Gastroesophageal sphincter (tissue), 4 donors: ENCODE measurements around the gene ETS1. TPM values are rescaled to one million over a fixed set of nuclear protein-coding genes. Genes with fewer than 3 reads are reported as not detected.
A peak's percentile ranks its signal among the peaks of the same experiment; 100 is the strongest.

Experiments
- ATAC-seq: fragments of 150-250 bp; one replicate; pipeline ENCODE4 v1.9.1; 2016; ENCODE audit warnings: mild to moderate bottlenecking, moderate library complexity
- H3K27ac ChIP-seq, 4 donors: fragments of 200-600 bp; sonication (generic) in 3 of 4; 1 replicate in 3 of 4; 2 replicates in 1 of 4; pipeline ENCODE4 v1.5.1; 2016 to 2019
- H3K27me3 ChIP-seq: fragments of 200-600 bp; sonication (generic); one replicate; pipeline ENCODE4 v1.5.1; 2019
- H3K36me3 ChIP-seq, 2 donors: fragments of 200-600 bp; sonication (generic); one replicate each; pipeline ENCODE4 v1.5.1; 2019; ENCODE audit warnings: control low read depth in 1 of 2
- H3K4me1 ChIP-seq, 3 donors: fragments of 200-600 bp; sonication (generic); 1 replicate in 2 of 3; 2 replicates in 1 of 3; pipeline ENCODE4 v1.5.1; 2016 to 2019; ENCODE audit warnings: control low read depth in 2 of 3
- H3K4me3 ChIP-seq, 2 donors: fragments of 200-600 bp; sonication (generic); one replicate each; pipeline ENCODE4 v1.5.1; 2019; ENCODE audit warnings: mild to moderate bottlenecking in 1 of 2, moderate library complexity in 1 of 2
- H3K9me3 ChIP-seq, 3 donors: fragments of 200-600 bp; sonication (generic); one replicate each; pipeline ENCODE4 v1.5.1; 2017 to 2019; ENCODE audit warnings: control low read depth in 2 of 3
- CTCF ChIP-seq, 4 experiments: fragments of 200-600 bp in 2 of 4; fragments of 450-650 bp in 2 of 4; sonication (generic) in 1 of 4; IDR thresholded peaks; one replicate each; pipeline ENCODE4 v1.5.1; 2017 to 2019; ENCODE audit warnings: antibody characterized with exemption in 4 of 4, mild to moderate bottlenecking in 2 of 4, moderate library complexity in 2 of 4
- EP300 ChIP-seq: sonication (generic); formaldehyde crosslinking; IDR thresholded peaks from one replicate; pipeline ENCODE4 v1.6.1; 2017; ENCODE audit warnings: antibody characterized with exemption, mild to moderate bottlenecking
- POLR2A ChIP-seq, 2 donors: fragments of 450-650 bp; IDR thresholded peaks; one replicate each; pipeline ENCODE4 v1.6.1; 2017; ENCODE audit warnings: antibody characterized with exemption in 2 of 2, mild to moderate bottlenecking in 2 of 2, moderate library complexity in 1 of 2
- POLR2AphosphoS5 ChIP-seq: sonication (generic); formaldehyde crosslinking; IDR thresholded peaks from one replicate; pipeline ENCODE4 v1.6.1; 2017; ENCODE audit warnings: antibody characterized with exemption
- whole genome bisulfite sequencing, 2 donors: methylation state at CpG; one replicate each; pipeline ENCODE4 v1.1.5; 2018; ENCODE audit warnings: low coverage in 1 of 2; 5-methylcytosine and 5-hydroxymethylcytosine counted together
- total RNA-seq, 4 donors: library from RNA; depleted of rRNA; stranded (reverse); fragments of >200 nt; gene quantifications; one replicate each; pipeline ENCODE4 v1.1.0, GENCODE V29; 2016

Gene ETS1
- total RNA-seq, 4 donors from 2014 or later: 32.2 to 65.2 (median 51.0) TPM

- 80% methylated on average over 1 of the region's 2 CpGs; no CpG with 5 or more reads in 1 of the 2 donors for WGBS, 2 donors
- Histone ChIP-seq H3K4me3 (no peak overlapping the region), H3K27ac (no peak overlapping the region)
Observed at GRCh38 chr11:128527046-128527445, 60.3 kb downstream of the ETS1 start.

GRCh38 chr11:128525411-128526243, 61.7 kb downstream of the ETS1 start:
- ATAC-seq: no peak

More at GRCh38 chr11:128527046-128527445, 60.3 kb downstream of the ETS1 start:
- ATAC-seq: no peak
- TF ChIP-seq CTCF (IDR thresholded peaks at IDR 0.05): no peak
- TF ChIP-seq POLR2A (IDR thresholded peaks at IDR 0.05): no peak
- no peak for TF ChIP-seq EP300
- TF ChIP-seq POLR2AphosphoS5: no peak
- H3K36me3 ChIP-seq: no peaks in the 10 kb centered on the region
- peaks cover 0 to 38% (median 2%) of the 10 kb centered on the region in 3 donors for H3K4me1 ChIP-seq
- H3K9me3 ChIP-seq: no peaks in the 10 kb centered on the region
- H3K27me3 ChIP-seq: no peaks in the 10 kb centered on the region

GRCh38 chr11:128524172-128524571, 63.2 kb downstream of the ETS1 start:
- H3K27me3 ChIP-seq: no peaks in the 10 kb centered on the region
- no peak for ATAC-seq
- H3K36me3 ChIP-seq: no peaks in the 10 kb centered on the region
- H3K9me3 ChIP-seq: no peaks in the 10 kb centered on the region
- peak overlapping the region in 2 of 4 donors; percentile 95 for H3K27ac ChIP-seq
- H3K4me3 ChIP-seq: no peak overlapping the region
- H3K4me1 ChIP-seq: peaks cover 0 to 56% (median 2%) of the 10 kb centered on the region in 3 donors
- WGBS, 2 donors: 81 to 96% methylated on average over 4 of the region's 4 CpGs
- TF ChIP-seq CTCF (IDR thresholded peaks at IDR 0.05) (no peak), POLR2A (IDR thresholded peaks at IDR 0.05) (no peak), EP300 (no peak), POLR2AphosphoS5 (no peak)

More at GRCh38 chr11:128525411-128526243, 61.7 kb downstream of the ETS1 start:
- no peaks in the 10 kb centered on the region for H3K36me3 ChIP-seq
- 20 to 30% methylated on average over 1 of the region's 1 CpG for WGBS, 2 donors
- no peaks in the 10 kb centered on the region for H3K9me3 ChIP-seq
- H3K4me1 ChIP-seq: peaks cover 0 to 48% (median 2%) of the 10 kb centered on the region in 3 donors
- no peak for TF ChIP-seq CTCF (IDR thresholded peaks at IDR 0.05)
- TF ChIP-seq POLR2A (IDR thresholded peaks at IDR 0.05): no peak
- no peak for TF ChIP-seq POLR2AphosphoS5
- TF ChIP-seq EP300: no peak
- peak overlapping the region in 2 of 4 donors; percentile 25 for H3K27ac ChIP-seq
- no peak overlapping the region for H3K4me3 ChIP-seq
- no peaks in the 10 kb centered on the region for H3K27me3 ChIP-seq

GRCh38 chr11:128523641-128524040, 63.7 kb downstream of the ETS1 start:
- Histone ChIP-seq H3K4me3 (no peak overlapping the region), H3K27ac (peak overlapping the region in 3 of 4 donors; percentile 95 to 97 (median 95)), H3K9me3 (no peaks in the 10 kb centered on the region), H3K36me3 (no peaks in the 10 kb centered on the region), H3K27me3 (no peaks in the 10 kb centered on the region), H3K4me1 (peaks cover 0 to 62% (median 2%) of the 10 kb centered on the region in 3 donors)
- TF ChIP-seq POLR2A (IDR thresholded peaks at IDR 0.05): no peak
- TF ChIP-seq POLR2AphosphoS5: peak; percentile 42
- ATAC-seq: no peak
- WGBS, 2 donors: 23 to 44% methylated on average over 2 of the region's 2 CpGs

GRCh38 chr11:128522943-128523518, 64.3 kb downstream of the ETS1 start:
- Histone ChIP-seq H3K9me3 (no peaks in the 10 kb centered on the region), H3K27me3 (no peaks in the 10 kb centered on the region), H3K4me1 (peaks cover 0 to 68% (median 2%) of the 10 kb centered on the region in 3 donors), H3K36me3 (no peaks in the 10 kb centered on the region), H3K27ac (peak overlapping the region; percentile 75 to 97 (median 95)), H3K4me3 (peak overlapping the region; percentile 70 to 76)
- 18 to 24% methylated on average over 6 of the region's 6 CpGs for WGBS, 2 donors
- no peak for ATAC-seq
- TF ChIP-seq POLR2A (IDR thresholded peaks at IDR 0.05): no peak
